Measurements from ENCODE around the gene SEPTIN3. TPM values are rescaled to one million over a fixed set of nuclear protein-coding genes. Genes with fewer than 3 reads are reported as not detected.
A peak's percentile ranks its signal among the peaks of the same experiment; 100 is the strongest.

Gene SEPTIN3
- total RNA-seq, 2 experiments from 2014 or later: 2.2 to 2.8 TPM

DNA sequence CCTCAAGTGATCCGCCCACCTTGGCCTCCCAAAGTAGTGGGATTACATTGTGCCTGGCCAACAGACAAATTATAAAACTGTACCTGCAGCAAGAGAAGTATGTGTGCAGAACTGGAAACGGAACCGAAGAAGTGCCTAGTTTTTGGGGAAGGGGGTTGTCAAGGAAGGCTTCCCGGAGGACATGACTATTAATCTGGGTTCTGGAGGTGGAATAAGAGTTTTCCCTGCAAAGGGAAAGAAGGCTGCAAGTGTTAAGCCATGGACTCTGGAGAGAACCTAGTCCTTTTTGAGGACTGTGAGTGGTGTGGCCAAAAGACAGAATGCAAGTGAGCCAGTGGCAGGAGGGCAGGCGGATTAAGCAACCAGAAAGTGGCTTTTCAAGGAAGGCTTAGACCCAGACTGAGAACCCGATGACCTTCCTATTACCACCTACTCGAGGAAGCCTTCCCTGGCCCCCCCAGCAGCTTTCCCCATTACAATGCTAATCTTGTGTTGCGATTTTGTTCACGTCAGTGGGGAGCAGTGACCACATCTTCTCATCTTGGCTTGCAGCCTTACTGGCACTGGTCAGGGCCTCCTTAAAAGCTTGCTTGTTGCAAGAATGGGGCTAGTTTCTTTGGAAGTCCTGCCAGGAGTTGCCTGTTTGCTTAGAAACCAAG lies 5.7 kb upstream of the SEPTIN3 start:
- no peaks in the 10 kb centered on the region for H3K27me3 Mint-ChIP-seq
- no peaks in the 10 kb centered on the region for H3K9me3 Mint-ChIP-seq
- intact Hi-C loops (cut with micrococcal nuclease): no loop called here
- H3K4me1 Mint-ChIP-seq (ENCODE audit: low read depth): peaks cover 7% of the 10 kb centered on the region
- POLR2A ChIA-PET: interaction anchor here (0.7 kb wide), 1 partner anchor 17 kb away, joined by 3 read pairs; the partner anchor contains the start of gene CENPM
- no peak for DNase-seq
- no peak overlapping the region for H3K4me3 Mint-ChIP-seq
- no peaks in the 10 kb centered on the region for H3K36me3 Mint-ChIP-seq
- CTCF ChIA-PET: interaction anchor here (1.0 to 4.6 kb wide), 4 partner anchors 267 to 480 kb away, joined by 3 to 33 read pairs (median 6); no protein-coding TSS in a partner anchor
- H3K27ac Mint-ChIP-seq: no peak overlapping the region

DNA sequence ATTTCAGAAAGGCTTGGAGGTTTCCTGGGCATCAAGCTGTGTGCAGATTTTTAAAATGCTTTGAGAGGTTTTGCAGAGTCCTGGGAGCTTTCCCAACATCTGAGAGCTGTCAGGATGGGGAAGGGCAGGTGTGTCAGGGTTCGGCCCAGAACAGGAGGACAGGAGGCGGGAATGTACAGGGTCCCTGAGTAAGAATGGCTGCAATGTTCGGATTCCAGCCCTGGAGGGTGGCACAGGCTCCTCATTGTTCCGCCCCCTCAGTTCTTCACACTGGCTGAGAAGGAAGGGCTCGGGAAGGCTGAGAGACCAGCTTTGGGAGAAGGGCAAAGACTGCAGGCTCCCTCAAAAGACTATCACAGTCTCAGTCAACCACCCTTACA lies 5.1 kb upstream of the SEPTIN3 start:
- H3K9me3 Mint-ChIP-seq: no peaks in the 10 kb centered on the region
- peaks cover 7% of the 10 kb centered on the region for H3K4me1 Mint-ChIP-seq (ENCODE audit: low read depth)
- no peak for DNase-seq
- POLR2A ChIA-PET: interaction anchor here (0.7 kb wide), 1 partner anchor 17 kb away, joined by 3 read pairs; the partner anchor contains the start of gene CENPM
- H3K27me3 Mint-ChIP-seq: no peaks in the 10 kb centered on the region
- H3K36me3 Mint-ChIP-seq: no peaks in the 10 kb centered on the region
- no peak overlapping the region for H3K27ac Mint-ChIP-seq
- intact Hi-C loops (cut with micrococcal nuclease): no loop called here
- no peak overlapping the region for H3K4me3 Mint-ChIP-seq
- CTCF ChIA-PET: interaction anchor here (0.6 to 4.6 kb wide), 6 partner anchors 40 to 480 kb away, joined by 3 to 33 read pairs (median 3); no protein-coding TSS in a partner anchor

DNA sequence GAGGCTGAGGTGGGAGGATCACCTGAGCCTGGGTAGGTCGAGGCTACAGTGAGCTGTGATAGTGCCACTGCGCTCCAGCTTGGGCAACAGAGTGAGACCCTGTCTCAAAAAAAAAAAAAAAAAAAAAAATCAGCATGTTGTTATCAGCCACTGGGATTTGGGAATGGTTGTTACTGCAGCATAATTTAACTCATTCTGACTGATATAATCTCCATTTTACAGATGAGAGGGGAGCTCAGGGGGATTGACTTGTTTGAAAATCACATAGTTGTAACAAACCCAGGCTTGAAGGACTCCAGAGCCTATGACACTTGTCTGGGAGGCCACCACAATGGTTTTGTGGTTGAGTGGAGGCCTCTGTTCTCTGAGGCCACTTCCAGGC lies 3.0 kb upstream of the SEPTIN3 start:
- Mint-ChIP-seq H3K4me3 (no peak overlapping the region), H3K27me3 (peaks cover 3% of the 10 kb centered on the region), H3K9me3 (no peaks in the 10 kb centered on the region), H3K27ac (no peak overlapping the region), H3K36me3 (no peaks in the 10 kb centered on the region), H3K4me1 (ENCODE audit: low read depth) (peaks cover 7% of the 10 kb centered on the region)
- CTCF ChIA-PET: interaction anchor here (0.6 to 4.6 kb wide), 14 partner anchors 8 to 507 kb away, joined by 3 to 33 read pairs (median 4); partner anchors contain the start of genes NAGA and NDUFA6
- POLR2A ChIA-PET: no interaction called here
- no peak for DNase-seq
- intact Hi-C loops (cut with micrococcal nuclease): loop anchor here (1.0 to 5.0 kb wide), 3 partner anchors 106 to 471 kb away; partner anchors contain the start of genes NAGA, NDUFA6 and PHETA2

DNA sequence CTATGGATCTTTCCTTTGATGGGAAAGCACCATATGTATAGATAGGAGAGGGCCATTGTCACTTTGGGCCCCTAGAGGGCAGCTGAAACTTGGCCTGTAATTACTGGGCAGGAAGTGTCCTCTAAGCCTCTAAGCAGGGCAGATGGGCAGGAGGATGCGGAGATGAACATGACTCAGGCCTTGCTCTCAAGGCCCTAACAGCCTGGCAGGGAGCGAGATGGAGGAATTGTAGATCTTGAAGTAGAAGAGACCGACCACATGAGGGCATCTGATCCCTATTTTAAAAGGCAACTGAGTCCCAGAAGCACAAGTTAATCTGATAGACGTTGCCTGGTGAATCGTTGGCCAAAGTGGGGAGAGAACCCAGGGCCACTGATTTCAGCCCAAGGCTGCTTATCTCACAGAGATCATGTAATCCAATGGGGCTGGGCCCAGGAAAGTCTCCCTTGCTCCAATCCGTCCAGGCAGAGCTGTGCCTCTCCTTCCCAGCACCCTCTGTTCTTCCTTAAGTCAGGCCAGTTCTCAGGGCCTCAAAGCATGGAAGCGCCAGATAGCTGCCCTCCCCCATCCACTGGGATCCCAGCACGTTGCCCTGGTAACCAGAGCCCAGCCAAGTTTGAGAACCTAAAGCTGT lies 2.5 kb upstream of the SEPTIN3 start:
- CTCF ChIA-PET: interaction anchor here (0.7 to 4.6 kb wide), 15 partner anchors 8 to 507 kb away, joined by 3 to 33 read pairs (median 4); partner anchors contain the start of gene NDUFA6

DNA sequence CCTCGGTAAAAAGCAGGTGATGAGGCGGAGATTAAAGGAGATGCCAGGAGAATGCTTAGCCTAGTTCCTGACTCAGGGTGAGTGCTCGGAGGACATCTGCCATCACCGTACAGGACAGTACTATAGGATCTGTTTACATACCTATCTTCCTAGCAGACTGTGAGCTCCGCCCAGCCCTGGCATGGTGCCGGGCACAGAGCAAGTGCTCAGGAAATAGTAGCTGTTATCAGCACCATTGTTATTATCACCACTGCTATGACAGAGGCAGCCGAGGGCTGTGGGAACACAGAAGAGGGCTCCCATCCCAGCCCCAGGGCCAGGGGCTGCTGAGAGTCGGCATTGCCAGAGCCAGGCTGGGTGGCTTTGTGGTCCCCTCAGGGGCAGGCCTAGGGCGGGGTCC lies 642 bp upstream of the SEPTIN3 start:
- Mint-ChIP-seq H3K27ac (no peak overlapping the region), H3K9me3 (no peaks in the 10 kb centered on the region), H3K4me3 (no peak overlapping the region), H3K36me3 (no peaks in the 10 kb centered on the region), H3K27me3 (peaks cover 8% of the 10 kb centered on the region), H3K4me1 (ENCODE audit: low read depth) (peaks cover 7% of the 10 kb centered on the region)
- CTCF ChIA-PET: interaction anchor here (1.1 to 4.0 kb wide), 6 partner anchors 9 to 505 kb away, joined by 3 to 28 read pairs (median 8); partner anchors contain the start of gene NDUFA6
- DNase-seq: no peak
- intact Hi-C loops (cut with micrococcal nuclease): loop anchor here (5.0 kb wide), 1 partner anchor 104 kb away; the partner anchor contains the start of genes NAGA and PHETA2
- POLR2A ChIA-PET: interaction anchor here (1.4 kb wide), 1 partner anchor 122 kb away, joined by 3 read pairs; the partner anchor contains the start of gene NDUFA6

More for the DNA sequence above, 2.5 kb upstream of the SEPTIN3 start:
- Mint-ChIP-seq H3K4me3 (no peak overlapping the region), H3K27me3 (peaks cover 3% of the 10 kb centered on the region), H3K9me3 (no peaks in the 10 kb centered on the region), H3K27ac (peak overlapping the region; percentile 2), H3K4me1 (ENCODE audit: low read depth) (peaks cover 7% of the 10 kb centered on the region), H3K36me3 (no peaks in the 10 kb centered on the region)
- POLR2A ChIA-PET: no interaction called here
- intact Hi-C loops (cut with micrococcal nuclease): loop anchor here (1.0 to 5.0 kb wide), 3 partner anchors 106 to 471 kb away; partner anchors contain the start of genes NAGA, NDUFA6 and PHETA2
- DNase-seq: peak; percentile 63

DNA sequence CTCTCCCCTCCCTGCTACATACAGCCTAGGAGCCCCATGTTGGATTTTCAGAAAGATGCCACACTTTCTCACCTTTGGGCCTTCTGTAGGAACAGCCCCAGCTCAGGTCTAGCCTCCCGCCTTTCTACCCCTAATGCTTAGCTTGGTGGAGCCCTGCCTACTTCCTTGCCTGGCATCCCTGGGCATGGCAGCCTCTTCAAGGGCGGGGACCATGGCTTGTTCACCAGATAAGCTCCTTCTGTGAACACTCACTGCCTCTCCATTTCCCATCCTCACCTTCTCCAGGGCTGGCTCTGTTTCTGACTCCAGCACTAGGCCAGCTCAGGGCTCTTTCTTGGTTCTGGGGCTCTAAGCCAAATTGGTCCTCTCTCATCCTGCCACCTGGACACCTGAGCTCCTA lies 1.4 kb downstream of the SEPTIN3 start:
- Mint-ChIP-seq H3K9me3 (no peaks in the 10 kb centered on the region), H3K4me3 (no peak overlapping the region), H3K27ac (no peak overlapping the region), H3K36me3 (no peaks in the 10 kb centered on the region), H3K27me3 (peaks cover 17% of the 10 kb centered on the region), H3K4me1 (ENCODE audit: low read depth) (peaks cover 20% of the 10 kb centered on the region)
- intact Hi-C loops (cut with micrococcal nuclease): no loop called here
- POLR2A ChIA-PET: interaction anchor here (1.3 kb wide), 1 partner anchor 100 kb away, joined by 3 read pairs; the partner anchor contains the start of gene NAGA
- no peak for DNase-seq
- CTCF ChIA-PET: interaction anchor here (0.5 to 1.4 kb wide), 3 partner anchors 11 to 474 kb away, joined by 3 to 4 read pairs (median 3); no protein-coding TSS in a partner anchor

DNA sequence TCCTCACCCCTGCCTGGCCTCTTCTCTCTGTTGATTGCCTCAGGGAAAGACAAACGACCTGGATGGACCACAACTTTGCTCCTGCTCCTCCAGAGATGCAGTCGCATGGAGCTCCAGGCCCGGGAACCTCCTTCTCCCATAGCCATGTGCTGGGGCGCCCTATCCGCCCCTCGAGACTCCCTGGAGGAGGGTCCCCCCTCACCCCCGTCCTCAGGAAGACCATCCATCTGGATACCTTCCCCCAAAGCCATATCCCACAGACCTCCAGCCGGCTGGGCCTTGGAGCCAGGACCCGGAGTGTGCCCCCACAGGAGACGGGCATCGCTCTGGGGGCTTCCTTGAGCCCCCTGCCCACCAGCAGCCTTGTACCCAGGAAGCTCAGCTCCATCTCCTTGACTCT lies 2.2 kb downstream of the SEPTIN3 start:
- CTCF ChIA-PET: no interaction called here
- Mint-ChIP-seq H3K36me3 (no peaks in the 10 kb centered on the region), H3K27ac (no peak overlapping the region), H3K27me3 (peaks cover 24% of the 10 kb centered on the region), H3K4me3 (no peak overlapping the region), H3K4me1 (ENCODE audit: low read depth) (peaks cover 24% of the 10 kb centered on the region), H3K9me3 (no peaks in the 10 kb centered on the region)
- DNase-seq: no peak
- intact Hi-C loops (cut with micrococcal nuclease): no loop called here
- POLR2A ChIA-PET: interaction anchor here (1.0 to 1.3 kb wide), 2 partner anchors 99 to 120 kb away, joined by 3 read pairs; partner anchors contain the start of gene NAGA

DNA sequence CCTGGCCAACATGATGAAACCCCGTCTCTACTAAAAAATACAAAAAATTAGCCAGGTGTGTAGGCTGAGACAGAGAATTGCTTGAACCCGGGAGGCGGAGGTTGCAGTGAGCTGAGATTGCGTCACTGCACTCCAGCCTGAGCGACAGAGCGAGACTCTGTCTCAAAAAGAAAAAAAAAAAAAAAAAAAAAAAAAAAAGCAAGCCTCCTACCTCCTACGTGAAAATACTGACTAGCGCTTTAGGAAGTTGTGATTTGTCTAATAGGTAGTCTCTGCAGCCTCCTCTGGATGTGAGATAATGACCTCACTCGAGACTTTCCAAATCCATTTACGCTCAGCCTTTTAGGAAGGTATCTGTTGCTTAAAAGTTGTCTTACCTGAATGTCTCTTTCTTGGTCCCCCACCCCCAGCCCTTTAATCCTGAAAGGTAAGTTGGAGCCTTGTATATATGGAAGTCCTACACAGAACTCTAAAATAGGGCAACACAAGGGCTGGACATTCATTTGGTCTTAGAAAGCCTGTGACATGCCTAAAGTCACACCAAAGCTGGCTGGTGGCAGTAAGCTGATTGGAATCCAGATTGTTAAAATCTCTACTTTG lies 5.5 kb downstream of the SEPTIN3 start:
- CTCF ChIA-PET: no interaction called here
- POLR2A ChIA-PET: interaction anchor here (1.3 kb wide), 1 partner anchor 115 kb away, joined by 4 read pairs; the partner anchor contains the start of gene NDUFA6

DNA sequence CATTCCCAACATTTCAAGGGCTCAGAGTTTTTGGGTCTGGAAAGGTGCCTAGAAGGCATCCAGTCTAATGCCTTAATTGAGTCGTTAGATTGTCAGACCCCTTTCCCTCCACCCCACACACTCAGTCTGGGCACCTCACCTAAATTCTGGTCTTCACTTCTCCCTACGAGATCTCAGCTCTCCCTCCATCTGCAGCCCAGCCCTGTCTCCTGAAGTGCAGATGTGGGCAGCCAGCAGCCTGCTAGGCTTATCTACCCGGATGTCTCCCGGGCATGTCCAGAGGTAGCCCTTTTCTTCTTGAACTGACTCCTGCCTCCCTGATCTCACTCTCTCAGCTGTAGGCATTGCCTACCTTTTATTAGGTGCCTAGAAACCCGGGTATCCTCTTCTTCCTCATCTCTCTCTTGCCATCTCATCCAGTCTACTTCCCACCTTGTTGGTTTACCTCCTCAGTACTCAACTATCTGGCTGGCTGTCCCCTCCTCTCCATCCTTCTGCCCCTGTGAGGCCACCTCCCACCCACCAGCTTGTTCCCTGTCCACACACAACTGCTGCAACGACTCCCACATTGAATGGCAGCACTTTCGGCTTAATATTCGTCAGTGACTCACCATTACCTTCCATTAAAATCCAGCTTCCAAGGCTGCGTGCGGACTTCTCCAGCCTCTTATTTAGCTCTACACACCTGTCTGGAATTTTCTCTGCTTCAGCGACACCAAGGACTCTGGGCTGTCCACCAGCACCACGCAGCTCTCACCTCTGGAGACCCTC lies 6.2 kb downstream of the SEPTIN3 start:
- Mint-ChIP-seq H3K27me3 (peaks cover 32% of the 10 kb centered on the region), H3K4me1 (ENCODE audit: low read depth) (peaks cover 20% of the 10 kb centered on the region), H3K27ac (no peak overlapping the region), H3K36me3 (no peaks in the 10 kb centered on the region), H3K9me3 (no peaks in the 10 kb centered on the region), H3K4me3 (peak overlapping the region; percentile 60)
- ChIA-PET CTCF (interaction anchor here (1.1 kb wide), 1 partner anchor 9 kb away, joined by 4 read pairs; no protein-coding TSS in a partner anchor), POLR2A (interaction anchor here (1.1 to 1.3 kb wide), 2 partner anchors 94 to 115 kb away, joined by 4 to 5 read pairs; partner anchors contain the start of genes NAGA and NDUFA6)
- intact Hi-C loops (cut with micrococcal nuclease): loop anchor here (2.0 kb wide), 1 partner anchor 23 kb away; the partner anchor contains the start of gene WBP2NL
- DNase-seq: no peak

More for the DNA sequence above, 5.5 kb downstream of the SEPTIN3 start:
- intact Hi-C loops (cut with micrococcal nuclease): no loop called here
- peak; percentile 53 for DNase-seq
- peaks cover 36% of the 10 kb centered on the region for H3K27me3 Mint-ChIP-seq
- H3K36me3 Mint-ChIP-seq: no peaks in the 10 kb centered on the region
- H3K27ac Mint-ChIP-seq: no peak overlapping the region
- no peaks in the 10 kb centered on the region for H3K9me3 Mint-ChIP-seq
- peaks cover 20% of the 10 kb centered on the region for H3K4me1 Mint-ChIP-seq (ENCODE audit: low read depth)
- peak overlapping the region; percentile 41 for H3K4me3 Mint-ChIP-seq

DNA sequence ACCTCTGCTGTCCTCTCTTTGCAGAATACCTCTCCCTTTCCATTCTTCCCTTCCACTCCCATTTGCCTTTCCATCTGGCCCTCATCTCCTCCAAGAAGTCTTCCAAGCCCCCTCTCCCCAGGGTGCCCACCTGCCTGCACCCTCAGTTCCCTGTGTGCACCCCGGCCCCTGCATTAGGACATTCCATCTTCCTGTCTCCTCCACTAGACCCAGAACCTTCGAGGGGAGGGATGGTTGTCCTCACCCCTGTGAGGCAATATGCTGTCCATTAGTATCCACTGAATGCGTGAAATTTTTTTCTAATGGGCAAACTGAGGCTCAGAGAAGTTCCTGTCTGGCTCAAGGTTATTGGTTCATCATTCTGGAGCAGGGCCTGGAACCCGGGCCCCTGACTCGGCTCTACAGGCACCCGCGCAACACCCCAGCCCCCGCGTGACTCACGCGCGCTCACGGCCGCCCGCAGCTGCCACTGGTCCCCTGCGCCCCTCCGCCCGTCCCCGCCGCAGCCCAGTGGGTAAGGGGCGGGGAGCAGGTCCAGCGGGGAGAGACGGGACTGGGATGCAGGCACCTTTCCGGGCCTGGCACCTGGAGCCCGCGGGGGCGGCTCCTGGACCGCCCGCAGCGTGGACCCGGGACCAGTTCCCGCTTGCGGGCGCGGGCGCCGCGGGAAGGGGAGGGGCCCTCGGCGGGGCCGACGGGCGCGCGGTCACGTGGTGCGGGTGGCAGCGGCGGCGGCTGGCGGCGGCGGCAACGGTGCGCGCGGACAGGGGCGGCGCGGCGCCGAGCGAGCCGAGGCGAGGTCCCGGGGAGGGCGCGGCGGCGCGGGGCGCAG lies 7.0 kb downstream of the SEPTIN3 start:
- DNase-seq: peak; percentile 65
- Mint-ChIP-seq H3K27ac (no peak overlapping the region), H3K9me3 (no peaks in the 10 kb centered on the region), H3K4me1 (ENCODE audit: low read depth) (peaks cover 20% of the 10 kb centered on the region), H3K4me3 (peak overlapping the region; percentile 60), H3K36me3 (no peaks in the 10 kb centered on the region), H3K27me3 (peaks cover 32% of the 10 kb centered on the region)
- POLR2A ChIA-PET: interaction anchor here (1.1 to 1.3 kb wide), 2 partner anchors 94 to 114 kb away, joined by 4 to 5 read pairs; partner anchors contain the start of genes NAGA and NDUFA6
- intact Hi-C loops (cut with micrococcal nuclease): loop anchor here (2.0 kb wide), 1 partner anchor 23 kb away; the partner anchor contains the start of gene WBP2NL
- CTCF ChIA-PET: interaction anchor here (1.1 kb wide), 1 partner anchor 10 kb away, joined by 4 read pairs; no protein-coding TSS in a partner anchor
